ENCODE data around the gene TAF11. TPM values are rescaled to one million over a fixed set of nuclear protein-coding genes. Genes with fewer than 3 reads are reported as not detected.

The TAF11 gene
- total and polyA plus RNA-seq, 7 donors, result 17.4 to 71.8 (median 25.8) TPM

DNA sequence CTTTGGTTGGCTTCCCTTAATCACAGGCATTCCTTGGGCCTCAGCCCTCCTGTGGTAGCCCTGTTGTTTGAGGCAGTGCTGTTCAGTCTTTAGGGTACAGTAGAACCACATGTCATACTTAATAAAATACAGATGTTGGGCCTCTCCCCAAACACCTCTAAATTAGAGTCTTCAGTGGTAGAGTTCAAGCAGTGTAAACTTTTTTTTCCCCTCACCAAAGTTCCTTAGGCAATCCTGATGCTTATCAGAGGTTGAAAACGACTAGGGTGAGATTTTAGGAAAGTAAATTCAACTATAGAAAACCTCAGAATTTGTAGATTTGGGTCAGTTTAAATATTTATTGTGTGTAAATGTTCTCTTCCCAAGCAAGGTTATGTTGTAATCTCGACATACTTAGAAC is 51.4 kb downstream of the TAF11 start:
- Histone ChIP-seq H3K4me1 (peaks cover 21% of the 10 kb centered on the region), H3K4me3 (no peak overlapping the region), H3K27me3 (ENCODE audit: insufficient read depth in 3 of 3, low read length in 2 of 3) (no peaks in the 10 kb centered on the region), H3K9me3 (no peaks in the 10 kb centered on the region), H3K36me3 (ENCODE audit: insufficient read depth in 1 of 2, low read depth in 1 of 2) (peaks cover 2 to 69% of the 10 kb centered on the region in 2 donors), H3K27ac (peak overlapping the region; percentile 20)
- DNase-seq (no peak), ATAC-seq (no peak)
- 88 to 91% (median 89%) methylated on average over 2 of the region's 2 CpGs for WGBS, 3 donors
- intact Hi-C loops (cut with DNase I), result no loop called here
- TF ChIP-seq, protein P1, sequence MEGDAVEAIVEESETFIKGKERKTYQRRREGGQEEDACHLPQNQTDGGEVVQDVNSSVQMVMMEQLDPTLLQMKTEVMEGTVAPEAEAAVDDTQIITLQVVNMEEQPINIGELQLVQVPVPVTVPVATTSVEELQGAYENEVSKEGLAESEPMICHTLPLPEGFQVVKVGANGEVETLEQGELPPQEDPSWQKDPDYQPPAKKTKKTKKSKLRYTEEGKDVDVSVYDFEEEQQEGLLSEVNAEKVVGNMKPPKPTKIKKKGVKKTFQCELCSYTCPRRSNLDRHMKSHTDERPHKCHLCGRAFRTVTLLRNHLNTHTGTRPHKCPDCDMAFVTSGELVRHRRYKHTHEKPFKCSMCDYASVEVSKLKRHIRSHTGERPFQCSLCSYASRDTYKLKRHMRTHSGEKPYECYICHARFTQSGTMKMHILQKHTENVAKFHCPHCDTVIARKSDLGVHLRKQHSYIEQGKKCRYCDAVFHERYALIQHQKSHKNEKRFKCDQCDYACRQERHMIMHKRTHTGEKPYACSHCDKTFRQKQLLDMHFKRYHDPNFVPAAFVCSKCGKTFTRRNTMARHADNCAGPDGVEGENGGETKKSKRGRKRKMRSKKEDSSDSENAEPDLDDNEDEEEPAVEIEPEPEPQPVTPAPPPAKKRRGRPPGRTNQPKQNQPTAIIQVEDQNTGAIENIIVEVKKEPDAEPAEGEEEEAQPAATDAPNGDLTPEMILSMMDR (IDR thresholded peaks at IDR 0.05), result no peak

DNA sequence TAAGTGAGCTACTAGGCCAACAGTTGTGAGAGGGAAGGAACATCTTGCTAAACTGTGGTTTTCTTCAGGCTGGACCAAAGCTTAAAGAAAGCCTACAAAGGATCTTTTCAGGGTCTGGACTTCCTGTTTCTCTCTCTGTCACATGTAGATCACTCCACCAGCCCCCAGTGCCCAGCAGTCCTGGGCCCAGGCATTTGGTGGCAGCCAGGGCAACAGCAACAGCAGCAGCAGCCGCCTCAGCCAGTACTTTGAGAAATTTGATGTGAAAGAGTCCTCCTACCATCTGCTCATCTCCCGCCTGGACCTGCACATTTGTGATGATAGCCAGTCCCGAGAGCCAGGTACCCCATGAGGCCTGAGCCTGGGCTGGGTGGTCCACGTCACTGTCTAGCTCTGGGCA is 51.8 kb downstream of the TAF11 start:
- Histone ChIP-seq H3K27ac (peak overlapping the region; percentile 20), H3K27me3 (ENCODE audit: insufficient read depth in 3 of 3, low read length in 2 of 3) (no peaks in the 10 kb centered on the region), H3K4me3 (no peak overlapping the region), H3K36me3 (ENCODE audit: insufficient read depth in 1 of 2, low read depth in 1 of 2) (peaks cover 2 to 69% of the 10 kb centered on the region in 2 donors), H3K4me1 (peaks cover 21% of the 10 kb centered on the region), H3K9me3 (no peaks in the 10 kb centered on the region)
- intact Hi-C loops (cut with DNase I), result no loop called here
- WGBS, 3 donors, result 93 to 95% (median 95%) methylated on average over 4 of the region's 4 CpGs
- DNase-seq, result no peak
- no peak for ATAC-seq
- TF ChIP-seq, protein P1 (IDR thresholded peaks at IDR 0.05), result no peak

DNA sequence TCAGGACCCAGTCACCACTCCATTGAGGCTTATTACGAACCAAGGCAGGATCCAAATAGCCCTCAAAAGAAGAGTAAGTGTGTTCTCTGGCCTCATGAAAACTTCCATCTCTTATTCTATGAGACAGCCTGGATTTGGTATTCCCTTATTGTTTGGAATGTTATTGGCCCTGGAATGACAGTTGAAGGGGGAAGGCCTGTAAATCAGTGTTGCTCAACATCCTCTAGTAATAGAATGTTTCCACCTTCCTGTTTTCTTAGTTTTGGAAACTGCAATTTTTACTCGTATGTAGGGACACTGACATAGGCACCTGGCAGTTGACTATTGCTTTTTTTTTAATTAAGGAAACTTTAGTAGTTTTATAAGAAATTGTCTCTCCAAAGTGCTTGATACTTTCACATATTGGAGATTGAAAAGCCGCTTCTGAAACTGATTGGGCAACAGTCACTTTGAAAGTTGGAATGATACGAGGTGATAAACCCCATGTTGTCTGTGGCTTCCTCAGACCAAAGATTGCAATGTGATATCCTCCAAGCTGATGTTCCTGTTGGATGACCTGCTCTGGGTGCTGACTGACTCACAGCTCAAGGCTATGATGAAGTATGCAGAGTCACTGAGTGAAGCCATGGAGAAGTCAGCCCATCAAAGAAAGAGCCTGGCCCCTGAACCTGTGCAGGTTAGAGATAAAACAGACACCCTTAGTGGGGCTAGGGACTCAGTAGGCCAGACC is 52.9 kb downstream of the TAF11 start:
- ATAC-seq (peak; percentile 89 to 96 (median 94)), DNase-seq (no peak)
- H3K27ac ChIP-seq, result peak overlapping the region; percentile 62
- intact Hi-C loops (cut with DNase I), result no loop called here
- TF ChIP-seq, protein P1 (IDR thresholded peaks at IDR 0.05), result no peak
- H3K4me3 ChIP-seq, result no peak overlapping the region
- H3K4me1 ChIP-seq, result peaks cover 17% of the 10 kb centered on the region
- no peaks in the 10 kb centered on the region for H3K27me3 ChIP-seq (ENCODE audit: insufficient read depth in 3 of 3, low read length in 2 of 3)
- WGBS, 3 donors, result 56 to 71% (median 62%) methylated on average over 4 of the region's 4 CpGs
- peaks cover 2 to 70% of the 10 kb centered on the region in 2 donors for H3K36me3 ChIP-seq (ENCODE audit: insufficient read depth in 1 of 2, low read depth in 1 of 2)
- H3K9me3 ChIP-seq, result no peaks in the 10 kb centered on the region

DNA sequence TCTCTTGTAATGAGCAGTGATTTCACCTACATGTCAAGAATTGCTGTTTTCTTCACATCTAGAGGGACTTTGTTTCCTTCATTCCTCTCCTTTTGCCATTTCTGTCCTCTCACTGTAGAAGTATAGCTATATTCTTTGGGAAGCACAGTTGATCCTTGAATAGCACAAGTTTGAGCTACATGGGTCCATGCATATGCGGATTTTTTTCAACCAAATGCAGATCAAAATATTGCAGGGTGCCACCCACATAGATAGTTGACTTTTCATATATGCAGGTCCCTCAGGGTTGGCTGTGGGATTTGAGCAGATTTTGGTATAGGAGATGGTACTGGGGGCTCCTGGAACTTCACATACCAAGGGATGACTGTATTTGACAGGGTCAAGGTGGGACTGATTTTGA is 54.9 kb downstream of the TAF11 start:
- Histone ChIP-seq H3K4me1 (peaks cover 10% of the 10 kb centered on the region), H3K27ac (no peak overlapping the region), H3K36me3 (ENCODE audit: insufficient read depth in 1 of 2, low read depth in 1 of 2) (peaks cover 2 to 79% of the 10 kb centered on the region in 2 donors), H3K27me3 (ENCODE audit: insufficient read depth in 3 of 3, low read length in 2 of 3) (no peaks in the 10 kb centered on the region), H3K9me3 (no peaks in the 10 kb centered on the region), H3K4me3 (no peak overlapping the region)
- intact Hi-C loops (cut with DNase I), result no loop called here
- DNase-seq (no peak), ATAC-seq (no peak)
- TF ChIP-seq, protein P1 (IDR thresholded peaks at IDR 0.05), result no peak
- 95 to 98% (median 96%) methylated on average over 1 of the region's 1 CpG for WGBS, 3 donors

DNA sequence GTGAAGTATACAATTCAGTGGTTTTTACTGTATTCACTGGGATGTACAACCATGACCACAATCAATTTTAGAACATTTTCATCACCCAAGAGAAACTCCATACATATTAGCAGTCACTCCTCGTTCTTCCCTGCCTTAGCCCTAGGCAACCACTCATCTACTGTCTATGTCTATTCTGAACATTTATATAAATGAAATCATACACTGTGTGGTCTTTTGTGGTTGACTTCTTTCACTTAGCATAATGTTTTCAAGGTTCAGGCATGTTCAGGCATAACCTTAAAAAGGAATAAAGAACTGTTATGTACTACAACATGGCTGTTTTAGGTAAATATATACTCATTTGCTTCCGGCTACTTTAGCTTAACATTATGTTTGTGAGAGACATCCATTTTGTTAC is 58.7 kb downstream of the TAF11 start:
- ATAC-seq, result no peak
- 91 to 98% (median 92%) methylated on average over 2 of the region's 2 CpGs for WGBS, 3 donors
- Histone ChIP-seq H3K27me3 (ENCODE audit: insufficient read depth in 3 of 3, low read length in 2 of 3) (no peaks in the 10 kb centered on the region), H3K4me3 (no peak overlapping the region), H3K4me1 (no peaks in the 10 kb centered on the region), H3K27ac (no peak overlapping the region), H3K36me3 (ENCODE audit: insufficient read depth in 1 of 2, low read depth in 1 of 2) (peaks cover 0 to 81% of the 10 kb centered on the region in 2 donors), H3K9me3 (no peaks in the 10 kb centered on the region)
- DNase-seq, result no peak
- TF ChIP-seq, protein P1 (IDR thresholded peaks at IDR 0.05), result no peak
- intact Hi-C loops (cut with DNase I), result no loop called here
